ENCODE results near the gene PRAMEF5.
A peak's percentile ranks its signal among the peaks of the same experiment; 100 is the strongest.
"Not testable (repeated sequence)": the region's sequence is repeated elsewhere in the genome, so short reads cannot be mapped to it uniquely, and the experiment has no call there.

The PRAMEF5 gene

GRCh38 chr1:13253898-13254297 lies at the start of gene PRAMEF5:
PRAMEF5 (plus strand) TSS chr1:13254198; CDS start chr1:13259269, 5,071 bp downstream.
- not testable (repeated sequence) for DNase-seq

GRCh38 chr1:13208712-13209111 lies 45.3 kb upstream of the PRAMEF5 start:
- not testable (repeated sequence) for DNase-seq

DNA sequence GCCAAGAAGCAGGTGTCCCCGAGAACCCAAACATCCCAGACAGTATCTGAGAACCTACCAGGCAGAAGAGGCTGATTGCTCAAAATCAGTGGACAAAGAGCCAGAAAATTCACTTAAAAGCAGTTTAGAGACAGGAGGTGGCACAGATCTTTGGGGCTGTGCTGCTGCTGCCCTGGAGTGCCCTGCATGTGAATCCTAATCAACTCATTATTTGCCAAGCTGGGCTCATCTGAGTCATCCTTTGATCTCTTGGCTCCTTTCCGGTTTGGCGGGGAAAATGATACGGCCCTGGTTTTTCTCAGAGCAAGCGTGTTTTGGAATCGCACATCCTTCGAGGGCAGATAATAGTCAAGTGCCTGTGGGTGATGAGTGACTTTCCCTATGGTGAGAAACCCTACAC lies 37.4 kb upstream of the PRAMEF5 start:
- not testable (repeated sequence) for DNase-seq

DNA sequence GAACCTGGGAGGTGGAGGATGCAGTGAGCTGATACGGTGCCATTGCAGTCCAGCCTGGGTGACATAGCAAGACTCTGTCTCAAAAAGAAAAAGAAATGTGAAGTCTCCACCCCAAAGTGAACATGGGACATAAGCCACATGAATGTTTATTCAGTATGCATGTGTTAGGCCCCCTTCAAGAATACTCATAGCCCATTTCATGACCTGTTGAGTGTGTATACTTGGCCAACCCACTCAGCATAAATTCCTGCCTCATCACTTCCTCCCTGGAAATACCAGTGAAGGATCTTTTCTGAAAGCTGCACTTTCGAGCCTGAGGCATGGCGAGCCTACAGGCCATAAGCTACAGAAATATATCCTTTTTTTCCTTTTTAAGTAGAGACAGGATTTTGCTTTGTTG lies 34.8 kb upstream of the PRAMEF5 start:
- DNase-seq, result not testable (repeated sequence)

DNA sequence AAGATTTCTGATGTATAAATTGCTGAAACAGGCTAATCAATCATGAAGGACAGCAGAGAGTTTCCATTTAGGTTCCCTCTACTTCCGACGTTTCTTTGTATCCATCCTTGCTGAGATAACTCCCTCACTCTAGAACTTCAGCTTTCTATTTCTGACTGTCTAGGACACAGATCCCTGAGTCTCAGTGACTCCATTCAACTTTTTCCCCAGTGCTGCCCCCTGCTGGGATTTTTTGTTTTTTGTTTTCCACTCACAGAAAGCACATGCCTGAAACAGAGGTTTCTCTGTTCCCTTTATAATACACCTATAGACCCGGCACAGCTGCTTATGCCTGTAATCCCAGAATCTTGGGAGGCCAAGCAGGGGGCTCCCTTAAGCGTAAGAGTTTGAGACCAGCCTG lies 31.2 kb upstream of the PRAMEF5 start:
- not testable (repeated sequence) for DNase-seq

GRCh38 chr1:13224480-13225060 lies 29.4 kb upstream of the PRAMEF5 start:
- no peak for DNase-seq

DNA sequence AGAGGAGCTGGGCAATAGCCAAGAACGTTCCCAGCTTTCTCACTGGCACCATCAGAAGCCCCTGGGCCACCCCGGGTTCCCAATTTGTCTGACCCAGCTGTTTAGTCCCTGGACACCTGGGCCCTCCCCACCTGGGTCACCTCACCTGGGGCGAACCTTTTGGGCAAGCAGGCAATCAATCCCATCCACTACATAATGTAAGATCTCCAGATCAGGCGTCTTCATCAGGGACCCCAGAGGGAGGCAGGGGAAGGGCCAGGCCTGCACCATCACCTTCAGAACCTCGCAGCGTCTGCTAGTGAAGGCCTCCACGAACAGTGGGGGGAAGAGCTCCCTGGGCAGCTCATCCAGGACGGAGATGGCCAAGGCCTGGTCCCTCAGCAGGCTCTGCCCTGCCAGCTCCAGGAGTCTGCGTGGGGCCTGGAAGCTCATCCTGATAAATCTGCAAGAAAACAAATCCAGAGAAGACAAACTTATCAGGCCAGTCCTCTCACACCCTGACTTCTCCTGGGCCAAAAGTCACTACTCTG lies 28.3 kb upstream of the PRAMEF5 start, which contains the start of gene PRAMEF18:
TSS of gene PRAMEF18 (minus strand) at position 480 of the 530 bp plus-strand sequence. CDS start at position 432, 48 bp downstream.
- not testable (repeated sequence) for DNase-seq

DNA sequence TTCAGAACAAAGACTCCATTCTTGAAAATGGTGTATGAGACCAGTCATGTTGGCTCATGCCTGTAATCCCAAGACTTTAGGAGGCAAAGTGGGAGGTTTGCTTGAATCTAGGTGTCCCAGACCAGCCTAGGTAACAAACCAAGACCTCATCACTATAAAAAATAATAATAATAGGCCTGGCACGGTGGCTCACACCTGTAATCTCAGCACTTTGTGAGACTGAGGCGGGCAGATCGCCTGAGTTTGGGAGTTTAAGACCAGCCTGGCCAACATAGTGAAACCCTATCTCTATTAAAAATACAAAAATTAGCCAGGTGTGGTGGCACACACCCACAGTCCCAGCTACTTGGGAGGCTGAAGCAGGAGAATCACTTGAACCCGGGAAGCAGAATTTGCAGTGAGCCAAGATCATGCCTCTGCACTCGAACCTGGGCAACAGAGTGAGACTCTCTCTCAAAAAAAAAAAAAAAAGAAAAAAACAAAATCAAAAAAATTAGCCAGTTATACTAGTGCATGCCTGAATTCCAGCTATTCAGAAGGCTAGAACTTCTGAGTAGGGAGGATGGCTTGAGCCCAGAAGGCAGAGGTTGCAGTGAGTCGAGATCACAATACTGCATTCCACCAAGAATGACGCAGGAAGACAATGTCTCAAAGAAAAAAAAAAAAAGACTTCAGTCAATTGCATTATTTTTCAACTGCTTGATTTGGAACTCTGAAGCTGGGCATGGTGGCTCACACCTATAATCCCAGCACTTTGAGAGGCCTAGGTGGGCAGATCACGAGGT lies 26.5 kb upstream of the PRAMEF5 start:
- DNase-seq, result not testable (repeated sequence)

DNA sequence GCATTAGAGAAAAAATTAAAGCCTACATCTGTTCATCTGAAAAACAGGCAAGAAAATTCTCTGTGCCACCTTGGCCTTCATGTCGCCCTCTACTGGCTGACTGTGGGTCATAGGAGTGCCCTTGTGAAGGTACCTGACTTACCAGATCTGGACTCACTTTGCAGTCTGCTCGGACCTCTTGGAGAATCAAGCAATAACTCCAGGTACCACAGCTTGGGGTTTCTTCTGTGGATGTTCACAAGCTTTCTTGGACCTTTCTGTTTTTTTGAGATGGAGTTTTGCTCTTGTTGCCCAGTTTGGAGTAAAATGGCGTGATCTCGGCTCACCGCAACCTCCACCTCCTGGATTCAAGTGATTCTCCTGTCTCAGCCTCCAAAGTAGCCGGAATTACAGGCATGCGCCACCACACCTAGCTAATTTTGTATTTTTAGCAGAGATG lies 25.6 kb upstream of the PRAMEF5 start:
- DNase-seq, result peak in 1 of 3 experiments; percentile 54

- DNase-seq, result not testable (repeated sequence)
Measured at GRCh38 chr1:13230096-13230495, 23.9 kb upstream of the PRAMEF5 start.

DNA sequence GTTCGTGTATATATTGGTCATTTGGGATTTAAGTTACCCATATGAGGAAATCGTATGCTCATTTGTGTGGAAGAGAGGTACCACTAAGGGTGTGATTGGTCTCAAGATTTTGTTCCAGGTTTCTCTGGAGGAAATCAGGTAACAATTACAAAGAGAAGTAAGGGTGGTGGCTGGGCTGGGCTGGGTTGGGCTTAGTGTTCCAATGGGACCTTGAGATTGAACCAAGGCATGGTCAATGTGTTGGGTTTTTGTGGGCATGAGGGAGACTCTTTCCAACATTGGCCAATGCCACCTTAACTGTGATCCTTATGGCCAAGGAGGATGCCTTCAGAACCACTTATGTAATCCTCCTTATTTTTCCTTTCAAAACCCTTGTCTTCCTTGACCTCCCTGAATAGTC lies 23.4 kb upstream of the PRAMEF5 start:
- not testable (repeated sequence) for DNase-seq

GRCh38 chr1:13231061-13231750 lies 22.8 kb upstream of the PRAMEF5 start:
- DNase-seq, result not testable (repeated sequence)

DNA sequence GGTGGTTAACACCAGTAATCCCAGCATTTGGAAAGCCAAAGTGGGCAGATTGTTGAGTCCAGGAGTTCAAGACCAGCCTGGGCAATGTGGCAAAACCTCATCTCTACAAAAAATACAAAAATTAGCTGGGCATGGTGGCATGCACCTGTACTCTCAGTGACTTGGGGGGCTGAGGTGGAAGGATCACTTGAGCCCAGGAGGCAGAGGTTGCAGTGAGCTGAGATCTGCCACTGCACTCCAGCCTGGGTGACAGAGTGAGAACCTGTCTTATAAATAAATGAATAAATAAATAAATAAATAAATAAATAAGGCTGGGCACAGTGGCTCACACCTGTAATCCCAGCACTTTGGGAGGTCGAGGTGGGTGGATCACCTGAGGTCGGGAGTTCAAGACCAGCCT lies 21.9 kb upstream of the PRAMEF5 start:
- DNase-seq, result not testable (repeated sequence)

- not testable (repeated sequence) for DNase-seq
Measured at GRCh38 chr1:13234057-13234456, 19.9 kb upstream of the PRAMEF5 start.

- DNase-seq, result not testable (repeated sequence)
Measured at GRCh38 chr1:13237572-13237971, 16.4 kb upstream of the PRAMEF5 start.

DNA sequence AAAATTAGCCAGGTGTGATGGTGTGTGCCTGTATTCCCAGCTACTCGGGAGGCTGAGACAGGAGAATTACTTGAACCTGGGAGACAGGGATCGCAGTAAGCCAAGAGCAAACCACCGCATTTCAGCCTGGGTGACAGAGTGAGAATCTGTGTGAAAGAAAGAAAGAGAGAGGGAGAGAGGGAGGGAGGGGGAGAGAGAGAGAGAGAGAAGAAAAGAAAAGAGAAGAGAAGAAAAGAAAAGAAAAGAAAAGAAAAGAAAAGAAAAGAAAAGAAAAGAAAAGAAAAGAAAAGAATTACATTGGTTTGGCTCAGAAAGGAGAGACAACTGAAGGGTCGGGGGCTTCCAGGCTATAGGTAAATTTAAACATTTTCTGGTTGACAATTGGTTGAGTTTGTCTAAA lies 14.4 kb upstream of the PRAMEF5 start:
- DNase-seq, result not testable (repeated sequence)

DNA sequence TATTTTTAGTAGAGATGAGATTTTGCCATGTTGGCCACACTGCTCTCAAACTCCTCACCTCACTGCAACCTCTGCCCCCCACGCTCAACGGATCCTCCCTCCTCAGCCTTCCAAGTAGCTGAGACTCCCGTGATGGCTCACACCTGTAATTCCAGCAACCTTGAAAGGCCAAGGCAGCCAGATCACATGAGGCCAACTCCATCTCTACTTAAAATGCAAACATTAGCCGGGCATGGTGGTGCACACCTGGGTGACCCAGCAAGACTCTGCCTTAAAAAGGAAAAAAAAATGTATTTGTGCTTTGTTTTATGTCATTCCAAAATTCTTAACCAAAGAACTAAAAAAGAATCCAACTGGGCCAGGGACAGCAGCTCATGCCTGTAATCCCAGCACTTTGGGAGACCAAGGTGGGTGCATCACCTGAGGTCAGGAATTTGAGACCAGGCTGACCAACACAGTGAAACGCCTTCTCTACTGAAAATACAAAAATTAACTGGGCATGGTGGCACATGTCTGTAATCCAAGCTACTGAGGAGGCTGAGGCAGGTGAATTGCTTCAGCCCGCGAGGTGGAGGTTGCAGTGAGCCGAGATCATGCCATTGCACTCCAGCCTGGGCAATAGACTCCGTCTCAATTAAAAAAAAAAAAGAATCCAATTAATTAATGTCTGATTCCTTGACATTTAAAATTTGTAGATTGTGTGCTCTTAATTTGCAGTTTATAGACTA lies 10.3 kb upstream of the PRAMEF5 start:
- not testable (repeated sequence) for DNase-seq

GRCh38 chr1:13245841-13246553 lies 8.0 kb upstream of the PRAMEF5 start:
- DNase-seq, result not testable (repeated sequence)

DNA sequence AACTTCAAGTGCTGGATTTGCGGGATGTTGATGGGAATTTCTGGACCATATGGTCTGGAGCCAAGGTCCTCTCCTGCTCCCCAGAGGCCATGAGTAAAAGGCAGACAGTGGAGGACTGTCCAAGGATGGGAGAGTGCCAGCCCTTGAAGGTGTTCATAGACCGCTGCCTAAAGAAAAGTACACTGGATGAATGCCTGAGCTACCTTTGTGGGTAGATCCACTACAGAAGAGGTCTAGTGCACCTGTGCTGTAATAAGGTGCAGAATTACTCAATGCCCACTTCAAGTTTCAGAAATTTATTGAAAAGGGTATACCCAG lies 7.5 kb upstream of the PRAMEF5 start:
- not testable (repeated sequence) for DNase-seq

- not testable (repeated sequence) for DNase-seq
Measured at GRCh38 chr1:13247122-13247521, 6.9 kb upstream of the PRAMEF5 start.

- DNase-seq, result not testable (repeated sequence)
Measured at GRCh38 chr1:13265124-13265523, 11.1 kb downstream of the PRAMEF5 start.

DNA sequence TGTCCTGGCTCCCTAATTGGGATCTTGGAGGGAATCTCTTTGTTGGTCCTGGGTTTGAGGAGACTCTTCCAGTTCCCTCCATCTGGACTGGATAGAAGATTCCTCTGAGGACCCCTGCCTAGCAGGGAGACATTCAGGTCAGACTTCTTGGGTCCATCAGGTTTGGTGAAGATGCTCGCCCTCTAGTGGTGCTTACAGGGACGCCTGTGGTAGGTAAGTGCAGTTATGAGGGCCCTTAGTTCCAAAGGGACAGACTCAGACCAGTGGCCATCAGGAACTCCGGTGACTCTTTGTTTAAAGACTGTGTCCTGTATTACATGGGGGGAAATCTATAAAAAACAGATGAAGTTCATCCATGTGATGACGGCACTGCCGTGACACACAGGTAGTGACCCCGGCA lies 23.0 kb downstream of the PRAMEF5 start:
- not testable (repeated sequence) for DNase-seq
